Spleen (tissue), 11 donors: ENCODE results near the gene BCAS4. TPM values are rescaled to one million over a fixed set of nuclear protein-coding genes. Genes with fewer than 3 reads are reported as not detected.

Experiments
- DNase-seq: peaks from one replicate; pipeline ENCODE4 v3.0.0-alpha.2; 2020
- H3K27ac ChIP-seq, 8 donors: fragments of 200-600 bp; sonication (generic) in 7 of 8; 1 replicate in 4 of 8; 2 replicates in 4 of 8; pipeline versions ENCODE4 v1.5.0 to v1.8.0; 2016 to 2021; ENCODE audit warnings: inconsistent platforms in 4 of 8, mild to moderate bottlenecking in 4 of 8, moderate library complexity in 1 of 8
- H3K27me3 ChIP-seq, 7 donors: fragments of 200-600 bp; sonication (generic) in 6 of 7; replicated peaks in 1 of 7; 1 replicate in 4 of 7; 2 replicates in 3 of 7; pipeline versions ENCODE4 v1.5.0 to v1.8.0; 2016 to 2021; ENCODE audit warnings: inconsistent platforms in 3 of 7, mild to moderate bottlenecking in 1 of 7
- H3K36me3 ChIP-seq, 6 donors: fragments of 200-600 bp; sonication (generic) in 5 of 6; 1 replicate in 4 of 6; 2 replicates in 2 of 6; pipeline versions ENCODE4 v1.5.0 to v1.8.0; 2016 to 2021; ENCODE audit warnings: inconsistent platforms in 2 of 6
- H3K4me1 ChIP-seq, 6 donors: fragments of 200-600 bp; sonication (generic) in 5 of 6; 1 replicate in 3 of 6; 2 replicates in 3 of 6; pipeline versions ENCODE4 v1.5.0 to v1.8.0; 2016 to 2021; ENCODE audit warnings: inconsistent platforms in 3 of 6
- H3K4me3 ChIP-seq, 8 donors: fragments of 200-600 bp; sonication (generic) in 7 of 8; 1 replicate in 4 of 8; 2 replicates in 4 of 8; pipeline versions ENCODE4 v1.5.0 to v1.8.0; 2016 to 2021; ENCODE audit warnings: inconsistent platforms in 4 of 8, mild to moderate bottlenecking in 4 of 8, moderate library complexity in 2 of 8
- H3K9me3 ChIP-seq, 8 donors: fragments of 200-600 bp; sonication (generic) in 7 of 8; 1 replicate in 4 of 8; 2 replicates in 4 of 8; pipeline versions ENCODE4 v1.5.0 to v1.8.0; 2016 to 2021; ENCODE audit warnings: inconsistent platforms in 4 of 8
- POLR2A ChIP-seq, 3 donors: fragments of 450-650 bp; IDR thresholded peaks; one replicate each; pipeline ENCODE4 v1.5.1; 2017; ENCODE audit warnings: antibody characterized with exemption in 3 of 3, mild to moderate bottlenecking in 1 of 3
- POLR2AphosphoS5 ChIP-seq, 3 donors: sonication (generic); formaldehyde crosslinking; IDR thresholded peaks; one replicate each; pipeline ENCODE4 v1.5.1; 2017; ENCODE audit warnings: antibody characterized with exemption in 3 of 3
- WGBS, 5 donors: extraction: QIAGEN DNeasy Blood & Tissue Kit in 3 of 5; methylation state at CpG; one replicate each; pipeline versions ENCODE4 v1.1.5 to v1.1.7; 2013 to 2018; 5-methylcytosine and 5-hydroxymethylcytosine counted together
- intact Hi-C: fragments of 100-400 bp; cut with DNase I; formaldehyde crosslinking; loops from one replicate; pipeline ENCODE4 v1.15.0; 2023; ENCODE audit warnings: low total_unique reads
- polyA plus RNA-seq, 3 donors: library from polyadenylated mRNA; stranded (reverse); fragments of 200-250 nt; gene quantifications; one replicate each; pipeline ENCODE4 v1.2.1, GENCODE V29; 2013
- total RNA-seq, 7 donors: library from RNA; depleted of rRNA in 3 of 7; stranded (reverse); fragments of >200 nt in 3 of 7; fragmentation: NEBNext Ultra II Directional in 4 of 7; extraction: Animal tissue kit (Norgen Biotek cat#: 25700) in 4 of 7; gene quantifications; one replicate each; pipeline versions ENCODE4 v1.1.0 to v1.2.1, GENCODE V29; 2016 to 2021
- TF ChIP-seq, protein P1 (sequence below), 11 experiments: fragments of 200-600 bp in 7 of 11; fragments of 450-650 bp in 4 of 11; sonication (generic) in 4 of 11; IDR thresholded peaks in 8 of 11; conservative IDR thresholded peaks in 3 of 11; 1 replicate in 7 of 11; 2 replicates in 4 of 11; pipeline versions ENCODE4 v1.4.0 to v1.8.0; 2016 to 2021; ENCODE audit warnings: antibody characterized with exemption in 11 of 11, inconsistent platforms in 4 of 11, mild to moderate bottlenecking in 1 of 11
- donor health status: healthy with polysubstance abuse.
- donor health status: DM: no; HTN: no; CAD: no; lungs with moderate emphysema.
- donor health status: DM: no; HTN: no; CAD: no.
- donor health status: Bipolar disorder and iron deficiency.
- donor health status: healthy.
- donor health status: DM: no; HTN: no; CAD: no.
- donor health status: DM: yes; HTN: yes; CAD: no.

The BCAS4 gene
- total and polyA plus RNA-seq, 10 donors, result 11.8 to 33.3 (median 19.7) TPM

- H3K27me3 ChIP-seq, result no peaks in the 10 kb centered on the region
- peaks cover 0 to 91% (median 54%) of the 10 kb centered on the region in 6 donors for H3K36me3 ChIP-seq
- no peak overlapping the region for H3K27ac ChIP-seq
- TF ChIP-seq, protein P1, sequence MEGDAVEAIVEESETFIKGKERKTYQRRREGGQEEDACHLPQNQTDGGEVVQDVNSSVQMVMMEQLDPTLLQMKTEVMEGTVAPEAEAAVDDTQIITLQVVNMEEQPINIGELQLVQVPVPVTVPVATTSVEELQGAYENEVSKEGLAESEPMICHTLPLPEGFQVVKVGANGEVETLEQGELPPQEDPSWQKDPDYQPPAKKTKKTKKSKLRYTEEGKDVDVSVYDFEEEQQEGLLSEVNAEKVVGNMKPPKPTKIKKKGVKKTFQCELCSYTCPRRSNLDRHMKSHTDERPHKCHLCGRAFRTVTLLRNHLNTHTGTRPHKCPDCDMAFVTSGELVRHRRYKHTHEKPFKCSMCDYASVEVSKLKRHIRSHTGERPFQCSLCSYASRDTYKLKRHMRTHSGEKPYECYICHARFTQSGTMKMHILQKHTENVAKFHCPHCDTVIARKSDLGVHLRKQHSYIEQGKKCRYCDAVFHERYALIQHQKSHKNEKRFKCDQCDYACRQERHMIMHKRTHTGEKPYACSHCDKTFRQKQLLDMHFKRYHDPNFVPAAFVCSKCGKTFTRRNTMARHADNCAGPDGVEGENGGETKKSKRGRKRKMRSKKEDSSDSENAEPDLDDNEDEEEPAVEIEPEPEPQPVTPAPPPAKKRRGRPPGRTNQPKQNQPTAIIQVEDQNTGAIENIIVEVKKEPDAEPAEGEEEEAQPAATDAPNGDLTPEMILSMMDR (IDR thresholded peaks at IDR 0.05 in 8 of 11, conservative IDR thresholded peaks at IDR 0.05 in 3 of 11), result no peak
- TF ChIP-seq POLR2AphosphoS5 (IDR thresholded peaks at IDR 0.05) (no peak), POLR2A (IDR thresholded peaks at IDR 0.05) (no peak)
- H3K4me1 ChIP-seq, result peaks cover 5 to 31% (median 20%) of the 10 kb centered on the region in 6 donors
- intact Hi-C loops, result no loop called here
- no peaks in the 10 kb centered on the region for H3K9me3 ChIP-seq
- no peak for DNase-seq
- WGBS, 5 donors, result 95 to 99% (median 97%) methylated on average over 7 of the region's 7 CpGs
- no peak overlapping the region for H3K4me3 ChIP-seq
Measured at GRCh38 chr20:50900261-50900660, 105.4 kb downstream of the BCAS4 start.

GRCh38 chr20:50901301-50901700 lies 106.4 kb downstream of the BCAS4 start:
- peaks cover 5 to 41% (median 25%) of the 10 kb centered on the region in 6 donors for H3K4me1 ChIP-seq
- H3K9me3 ChIP-seq, result no peaks in the 10 kb centered on the region
- no peaks in the 10 kb centered on the region for H3K27me3 ChIP-seq
- no peak overlapping the region for H3K27ac ChIP-seq
- H3K4me3 ChIP-seq, result no peak overlapping the region
- no peak for TF ChIP-seq POLR2A (IDR thresholded peaks at IDR 0.05)
- TF ChIP-seq POLR2AphosphoS5 (IDR thresholded peaks at IDR 0.05), result no peak
- TF ChIP-seq, protein P1 (IDR thresholded peaks at IDR 0.05 in 8 of 11, conservative IDR thresholded peaks at IDR 0.05 in 3 of 11), result no peak
- DNase-seq, result no peak
- 88 to 100% (median 94%) methylated on average over 1 of the region's 1 CpG for WGBS, 5 donors
- H3K36me3 ChIP-seq, result peaks cover 0 to 84% (median 49%) of the 10 kb centered on the region in 6 donors
- intact Hi-C loops, result no loop called here

- no peak for DNase-seq
- Histone ChIP-seq H3K4me3 (no peak overlapping the region), H3K9me3 (no peaks in the 10 kb centered on the region), H3K27me3 (no peaks in the 10 kb centered on the region), H3K36me3 (peaks cover 0 to 69% (median 29%) of the 10 kb centered on the region in 6 donors), H3K27ac (peak overlapping the region in 1 of 8 donors; percentile 39), H3K4me1 (peaks cover 5 to 61% (median 29%) of the 10 kb centered on the region in 6 donors)
- 79 to 92% (median 85%) methylated on average over 8 of the region's 8 CpGs for WGBS, 5 donors
- TF ChIP-seq POLR2A (IDR thresholded peaks at IDR 0.05) (no peak), POLR2AphosphoS5 (IDR thresholded peaks at IDR 0.05) (no peak)
- TF ChIP-seq, protein P1 (IDR thresholded peaks at IDR 0.05 in 8 of 11, conservative IDR thresholded peaks at IDR 0.05 in 3 of 11), result no peak
- intact Hi-C loops, result no loop called here
Measured at GRCh38 chr20:50903353-50904051, 108.6 kb downstream of the BCAS4 start.

DNA sequence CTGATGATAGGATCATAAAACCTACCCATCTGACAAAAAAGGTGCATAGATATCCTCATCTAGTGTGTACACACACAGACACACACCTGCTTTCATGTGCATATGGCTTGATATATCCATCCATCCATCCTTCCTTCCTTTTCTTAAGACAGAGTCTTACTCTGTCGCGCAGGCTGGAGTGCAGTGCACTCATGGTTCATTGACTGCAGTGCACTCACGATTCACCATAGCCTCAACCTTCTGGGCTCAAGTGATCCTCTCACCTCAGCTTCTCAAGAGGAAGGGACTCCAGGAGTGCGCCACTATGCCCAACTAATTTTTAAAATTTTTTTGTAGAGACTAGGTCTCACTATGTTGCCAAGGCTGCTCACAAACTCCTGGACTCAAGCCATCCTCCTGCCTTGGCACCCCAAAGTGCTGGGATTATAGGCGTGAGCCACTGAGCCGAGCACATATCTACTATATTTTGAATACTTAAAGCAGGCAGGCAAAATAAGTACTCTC lies 109.3 kb downstream of the BCAS4 start:
- TF ChIP-seq, protein P1 (IDR thresholded peaks at IDR 0.05 in 8 of 11, conservative IDR thresholded peaks at IDR 0.05 in 3 of 11), result no peak
- TF ChIP-seq POLR2AphosphoS5 (IDR thresholded peaks at IDR 0.05) (peak in 1 of 3 donors; percentile 13), POLR2A (IDR thresholded peaks at IDR 0.05) (no peak)
- H3K27me3 ChIP-seq, result no peaks in the 10 kb centered on the region
- H3K36me3 ChIP-seq, result peaks cover 0 to 64% (median 23%) of the 10 kb centered on the region in 6 donors
- H3K4me3 ChIP-seq, result no peak overlapping the region
- H3K9me3 ChIP-seq, result no peaks in the 10 kb centered on the region
- intact Hi-C loops, result no loop called here
- DNase-seq, result no peak
- 77 to 95% (median 79%) methylated on average over 6 of the region's 6 CpGs for WGBS, 5 donors
- H3K27ac ChIP-seq, result peak overlapping the region in 1 of 8 donors; percentile 16
- peaks cover 5 to 67% (median 29%) of the 10 kb centered on the region in 6 donors for H3K4me1 ChIP-seq
